Right ventricle myocardium superior (tissue), 1 donor: ENCODE measurements around the gene CTTNBP2NL. TPM values are rescaled to one million over a fixed set of nuclear protein-coding genes. Genes with fewer than 3 reads are reported as not detected.
A peak's percentile ranks its signal among the peaks of the same experiment; 100 is the strongest.
"Not testable (repeated sequence)": the region's sequence is repeated elsewhere in the genome, so short reads cannot be mapped to it uniquely, and the experiment has no call there.

Source experiments
- ATAC-seq: fragments of 200-7000 bp; cut with Tn5 transposase; one replicate; pipeline ENCODE4 v1.9.1; 2020; ENCODE audit warnings: mild to moderate bottlenecking; ENCODE audit not compliant: poor library complexity
- DNase-seq: peaks from one replicate; pipeline ENCODE4 v3.0.0-alpha.2; 2020
- intact Hi-C: fragments of 100-400 bp; cut with DNase I; formaldehyde crosslinking; loops from one replicate; pipeline ENCODE4 v1.11.2; 2022
- total RNA-seq: library from RNA; stranded (reverse); fragmentation: NEBNext Ultra II Directional; extraction: Animal tissue kit (Norgen Biotek cat#: 25700); gene quantifications from one replicate; pipeline ENCODE4 v1.2.1, GENCODE V29; 2021
- donor health status: DM: no; HTN: yes; CAD: no; lungs with severe emphysema.

Gene CTTNBP2NL
- total RNA-seq, 1 donor from 2014 or later: 12.6 TPM

DNA sequence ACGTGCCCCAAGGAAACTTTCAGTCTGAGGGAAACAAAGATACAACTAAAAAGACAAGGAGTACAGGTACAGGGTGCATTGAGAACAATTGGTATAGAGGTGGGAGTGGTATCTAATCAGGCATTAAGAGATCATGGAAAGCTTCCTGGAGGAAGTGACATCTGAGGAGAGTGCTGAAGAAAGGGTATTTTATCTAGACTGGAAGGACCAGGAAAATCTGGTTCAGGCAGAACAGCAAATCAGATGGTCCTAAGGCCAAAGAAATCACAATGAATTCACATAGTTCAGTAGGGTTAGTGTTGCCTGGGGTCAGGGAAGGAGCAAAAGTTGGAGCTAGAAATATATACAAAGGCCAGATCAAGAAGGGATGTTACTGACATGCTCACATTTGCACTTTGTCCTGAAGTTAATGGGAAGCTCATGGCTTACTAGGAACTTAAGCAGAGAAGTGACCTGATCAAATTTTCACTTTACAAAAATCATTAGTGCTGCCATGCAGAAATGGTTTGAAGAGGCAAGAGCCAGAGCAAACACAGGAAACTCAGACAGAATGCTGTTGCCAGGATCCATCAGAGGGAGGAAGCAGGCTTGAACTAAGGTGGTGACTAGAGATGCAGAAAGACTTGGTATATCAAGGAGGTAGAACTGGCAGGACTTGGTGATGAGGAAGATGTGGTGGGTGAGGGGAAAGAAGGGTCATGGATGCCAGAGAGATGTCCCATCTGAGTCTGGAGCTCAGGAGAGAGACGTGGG lies 14.5 kb upstream of the CTTNBP2NL start:
- intact Hi-C loops: no loop called here
- ATAC-seq: no peak

DNA sequence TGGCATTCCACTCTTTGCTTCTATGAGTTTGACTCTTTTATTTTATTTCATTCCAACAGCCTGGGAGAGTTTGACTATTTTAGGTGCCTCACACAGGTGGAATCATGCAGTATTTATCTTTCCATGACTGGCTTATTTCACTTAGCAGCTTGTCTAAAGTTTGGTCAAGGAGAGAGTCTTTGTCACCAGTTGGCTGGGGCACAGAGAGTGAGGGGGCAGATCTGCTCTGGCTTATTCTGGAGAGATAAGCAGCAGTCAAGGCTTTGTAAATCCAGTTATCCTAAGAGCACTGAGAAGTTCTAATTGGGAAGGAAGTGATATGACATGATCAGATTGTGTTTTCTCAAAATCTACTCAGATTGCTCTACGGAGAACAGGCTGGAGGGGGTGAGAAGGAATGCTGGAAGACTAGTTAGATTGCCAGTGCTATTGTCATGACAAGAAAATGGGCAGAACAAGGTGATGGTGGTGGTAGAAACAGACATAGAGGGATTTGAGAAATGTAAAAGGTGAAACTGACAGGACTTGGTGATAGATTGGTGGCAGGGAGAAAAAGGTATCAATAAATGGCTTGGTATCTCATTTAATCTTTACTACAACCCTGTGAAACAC lies 12.1 kb upstream of the CTTNBP2NL start:
- ATAC-seq (peak; percentile 38), DNase-seq (no peak)
- intact Hi-C loops: no loop called here

More for the DNA sequence above, 14.5 kb upstream of the CTTNBP2NL start:
- no peak for DNase-seq

DNA sequence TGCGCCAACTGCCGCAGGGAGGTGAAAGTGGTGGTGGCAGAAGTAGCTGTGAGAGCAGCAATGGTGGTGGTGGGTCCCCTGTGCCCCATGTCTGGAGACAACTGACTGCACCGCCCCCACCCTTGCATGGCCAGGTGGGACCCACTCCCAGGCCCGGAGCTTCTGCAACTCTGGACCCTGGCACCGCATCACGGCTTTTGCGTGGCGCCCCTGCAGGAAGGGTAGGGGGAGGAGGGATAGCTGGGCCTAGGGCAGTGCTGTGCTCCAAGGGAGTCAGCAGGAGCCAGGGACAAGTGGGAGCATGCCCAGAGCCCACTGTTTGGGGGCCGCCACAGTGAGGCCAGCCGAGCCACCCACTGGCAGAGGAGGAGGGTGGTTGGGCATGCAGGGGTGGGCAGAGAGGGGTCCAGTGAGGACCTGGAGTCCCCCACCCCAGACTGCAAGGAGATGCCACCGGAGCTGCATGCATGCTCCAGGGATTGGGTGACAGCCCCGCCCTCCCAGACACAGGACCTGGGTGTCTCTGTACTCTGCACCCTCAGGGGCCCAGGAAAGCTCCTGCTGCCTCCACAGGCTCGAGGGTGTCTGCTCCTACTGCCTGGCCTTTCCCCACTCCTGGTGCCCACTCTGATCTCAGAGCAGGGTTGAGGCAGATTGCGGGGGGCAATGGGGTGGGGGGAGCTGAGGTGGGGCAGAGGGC lies 9.8 kb upstream of the CTTNBP2NL start:
- ATAC-seq (no peak), DNase-seq (no peak)
- intact Hi-C loops: no loop called here

DNA sequence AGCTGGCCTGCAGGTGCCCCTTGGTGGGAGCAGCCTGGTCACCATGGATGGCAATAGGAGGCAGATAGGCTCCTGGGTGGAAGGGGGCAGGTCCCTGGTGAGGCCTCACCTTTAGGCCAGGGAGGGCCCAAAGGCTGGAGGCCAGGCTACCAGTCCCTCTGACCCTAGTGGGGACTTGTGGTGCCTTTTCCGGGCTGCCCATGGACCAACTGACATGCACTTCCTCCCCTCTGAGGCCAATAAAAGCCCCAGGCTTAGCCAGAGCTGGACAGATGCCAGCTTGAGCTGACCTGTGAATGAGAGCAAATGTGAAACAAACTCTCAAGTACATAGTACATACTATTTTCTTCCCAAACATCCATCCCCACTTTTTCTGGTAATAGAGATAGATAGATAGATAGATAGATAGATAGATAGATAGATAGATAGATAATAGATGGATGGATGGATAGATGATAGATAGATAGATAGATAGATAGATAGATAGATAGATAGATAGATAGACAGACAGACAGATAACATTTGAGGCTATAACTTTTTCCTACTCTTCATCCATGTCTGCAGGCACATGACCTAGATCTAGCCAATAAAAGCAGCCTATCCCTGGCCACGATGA lies 9.2 kb upstream of the CTTNBP2NL start:
- DNase-seq (peak; percentile 40), ATAC-seq (no peak)
- intact Hi-C loops: no loop called here

DNA sequence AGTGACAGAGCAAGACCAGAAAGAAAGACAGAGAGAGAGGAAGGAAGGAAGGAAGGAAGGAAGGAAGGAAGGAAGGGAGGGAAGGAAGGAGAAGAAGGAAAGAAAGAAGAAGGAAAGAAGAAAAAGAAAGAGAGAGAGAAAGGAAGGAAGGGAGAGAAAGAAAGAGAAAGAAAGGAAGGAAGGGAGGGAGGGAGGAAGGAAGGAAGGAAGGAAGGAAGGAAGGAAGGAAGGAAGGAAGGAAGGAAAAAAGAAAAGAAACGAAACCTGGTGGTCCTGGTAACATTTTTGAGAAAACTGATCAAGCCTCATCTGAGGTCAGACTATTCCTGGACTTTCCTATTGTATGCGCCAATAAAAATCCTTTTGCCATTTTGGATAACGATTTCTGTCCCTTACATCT lies 8.2 kb upstream of the CTTNBP2NL start:
- ATAC-seq (no peak), DNase-seq (no peak)
- intact Hi-C loops: no loop called here

GRCh38 chr1:112388436-112388835 lies 7.6 kb upstream of the CTTNBP2NL start:
- ATAC-seq: no peak
- no peak for DNase-seq
- intact Hi-C loops: no loop called here

DNA sequence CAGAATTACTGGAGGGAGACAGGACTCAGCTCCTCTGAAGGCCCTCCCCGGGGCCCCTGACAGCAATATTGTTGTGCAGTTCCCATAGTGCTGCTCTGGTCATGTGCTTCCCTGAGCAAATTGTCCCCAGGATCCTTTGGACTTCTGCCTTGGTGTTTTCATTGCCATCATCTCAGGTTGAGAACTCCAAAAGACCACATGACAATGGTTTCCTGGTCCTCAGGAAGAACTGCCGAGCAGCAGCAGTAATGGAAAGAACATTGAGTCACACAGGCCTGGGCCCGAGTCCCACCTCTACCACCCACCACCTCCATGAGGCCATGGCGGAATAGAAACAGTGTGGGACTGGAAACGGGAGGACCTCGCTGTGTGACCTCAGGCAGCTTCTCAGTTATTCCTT lies 6.3 kb upstream of the CTTNBP2NL start:
- intact Hi-C loops: loop anchor here (2.0 to 10.0 kb wide), 3 partner anchors 77 to 323 kb away; no protein-coding TSS in a partner anchor
- ATAC-seq (no peak), DNase-seq (no peak)

DNA sequence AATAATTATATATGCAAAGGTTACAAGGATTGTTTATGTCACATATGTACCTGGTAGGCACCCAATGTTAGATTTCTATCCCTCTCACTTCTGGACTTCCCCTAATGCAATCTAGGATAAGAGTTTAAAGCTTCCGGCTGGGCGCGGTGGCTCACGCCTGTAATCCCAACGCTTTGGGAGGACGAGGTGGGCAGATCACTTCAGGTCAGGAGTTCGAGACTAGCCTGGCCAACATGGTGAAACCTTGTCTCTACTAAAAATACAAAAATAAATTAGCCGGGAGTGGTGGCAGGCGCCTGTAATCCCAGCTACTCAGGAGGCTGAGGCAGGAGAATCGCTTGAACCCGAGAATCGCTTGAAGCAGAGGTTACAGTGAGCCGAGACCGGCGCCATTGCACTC lies 5.7 kb upstream of the CTTNBP2NL start:
- ATAC-seq, DNase-seq: not testable (repeated sequence)
- intact Hi-C loops: loop anchor here (2.0 to 10.0 kb wide), 3 partner anchors 76 to 322 kb away; no protein-coding TSS in a partner anchor

DNA sequence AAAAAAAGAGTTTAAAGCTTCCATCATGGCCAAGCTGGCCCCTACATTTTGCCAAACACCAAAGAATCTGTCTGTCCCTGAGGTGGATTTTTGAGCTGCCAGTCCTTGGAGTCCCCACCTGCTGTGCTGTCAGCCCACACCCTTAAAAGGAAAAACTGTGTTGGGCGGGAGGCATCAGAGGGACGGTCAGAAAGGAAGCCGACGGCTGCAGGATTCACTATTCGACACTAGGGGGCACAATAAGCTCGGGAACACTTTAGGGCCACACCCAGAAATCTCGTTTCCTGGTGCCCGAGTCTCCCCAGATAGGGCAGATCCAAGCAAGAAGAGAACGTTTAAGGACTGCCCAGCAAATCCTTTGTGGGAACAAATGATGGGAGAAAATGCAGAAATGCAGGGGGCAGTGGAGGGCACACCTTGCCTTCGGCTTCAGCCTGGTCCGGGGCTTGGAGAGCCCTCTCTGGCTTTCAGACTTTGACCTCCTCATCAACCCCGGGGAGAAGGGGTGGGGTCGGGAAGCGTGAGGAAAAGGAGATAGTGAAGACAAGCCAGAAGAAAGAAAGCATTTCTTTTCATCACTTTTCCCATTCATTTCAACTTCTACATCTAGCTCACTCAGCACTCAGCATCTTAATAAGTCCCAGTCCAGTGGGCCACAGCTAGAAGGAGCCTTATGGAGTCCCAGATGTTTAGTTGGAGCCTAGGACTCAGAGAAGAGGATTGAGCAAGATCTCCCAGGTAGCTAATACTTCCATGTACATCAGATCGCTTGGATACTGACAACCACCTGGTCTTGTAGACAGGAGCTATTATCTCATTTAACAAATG lies 5.0 kb upstream of the CTTNBP2NL start:
- peak; percentile 92 for ATAC-seq
- intact Hi-C loops: loop anchor here (2.0 to 10.0 kb wide), 3 partner anchors 76 to 321 kb away; no protein-coding TSS in a partner anchor
- peak; percentile 88 for DNase-seq

- DNase-seq (no peak), ATAC-seq (no peak)
- intact Hi-C loops: loop anchor here (2.0 to 10.0 kb wide), 3 partner anchors 75 to 321 kb away; no protein-coding TSS in a partner anchor
Measured at GRCh38 chr1:112391603-112391940, 4.4 kb upstream of the CTTNBP2NL start.

DNA sequence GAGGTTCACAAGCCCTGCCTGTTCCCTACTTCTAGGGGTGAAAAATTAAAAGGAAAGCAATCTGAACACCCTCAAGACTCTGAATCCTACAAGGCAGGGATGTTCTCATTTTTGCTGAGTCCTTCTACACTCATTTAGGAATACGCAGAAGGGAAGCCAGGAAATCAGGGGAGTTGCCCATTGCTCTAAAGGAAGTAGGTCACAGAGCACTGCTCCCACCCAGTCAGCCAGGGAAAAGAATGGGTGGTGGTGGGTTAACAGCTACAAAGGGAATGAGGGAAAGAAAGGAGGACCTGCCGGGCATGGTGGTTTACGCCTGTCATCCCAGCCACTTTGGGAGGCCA lies 2.4 kb upstream of the CTTNBP2NL start:
- peak; percentile 28 for ATAC-seq
- intact Hi-C loops: loop anchor here (5.0 to 10.0 kb wide), 2 partner anchors 231 to 319 kb away; no protein-coding TSS in a partner anchor
- DNase-seq: no peak

- intact Hi-C loops: loop anchor here (5.0 to 10.0 kb wide), 2 partner anchors 230 to 318 kb away; no protein-coding TSS in a partner anchor
- ATAC-seq: no peak
- no peak for DNase-seq
Measured at GRCh38 chr1:112394743-112395062, 1.3 kb upstream of the CTTNBP2NL start.

GRCh38 chr1:112395256-112395820 lies 676 bp upstream of the CTTNBP2NL start:
- ATAC-seq (no peak), DNase-seq (no peak)
- intact Hi-C loops: loop anchor here (10.0 kb wide), 1 partner anchor 229 kb away; no protein-coding TSS in a partner anchor

DNA sequence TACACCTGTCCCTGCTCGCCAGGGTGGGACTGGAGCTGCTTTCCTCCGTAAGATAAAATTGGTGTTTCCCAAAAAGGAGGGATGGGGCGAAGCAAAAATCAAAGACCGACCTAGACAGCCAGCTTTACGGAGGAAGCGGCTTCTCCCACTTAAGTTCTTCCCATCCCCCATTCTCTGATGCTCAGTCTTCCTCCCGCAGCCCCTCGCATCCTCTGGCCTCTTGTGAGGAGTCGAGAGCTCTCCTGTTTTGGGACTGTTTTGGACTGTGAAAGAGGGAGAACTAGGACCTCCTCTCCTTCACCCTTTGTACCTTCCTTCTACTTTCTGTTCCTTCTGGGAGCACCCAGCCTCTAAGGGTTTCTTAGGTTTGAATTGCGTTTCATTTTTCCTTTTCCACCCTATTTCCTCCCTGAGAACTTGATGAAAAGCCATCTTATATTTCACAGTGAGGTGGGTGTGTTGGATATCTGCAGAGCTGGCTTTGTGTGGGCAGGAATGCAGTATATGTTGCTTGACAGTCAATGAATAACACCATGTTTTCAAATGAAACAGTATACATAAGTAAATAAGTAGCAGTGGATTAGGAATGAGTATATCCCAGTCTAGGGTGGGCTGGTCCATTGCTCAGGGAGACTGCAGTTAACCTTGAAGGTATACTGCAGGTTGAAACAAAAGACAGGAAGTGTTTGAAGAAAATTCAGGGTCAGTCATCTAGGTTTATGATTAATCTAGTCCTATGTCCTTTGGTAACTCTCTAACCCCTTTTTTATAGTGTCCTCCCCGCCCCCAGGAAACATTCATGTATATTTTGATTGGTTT lies 848 bp downstream of the CTTNBP2NL start:
- intact Hi-C loops: loop anchor here (10.0 kb wide), 1 partner anchor 228 kb away; no protein-coding TSS in a partner anchor
- ATAC-seq (no peak), DNase-seq (no peak)

GRCh38 chr1:112397841-112398240 lies 1.8 kb downstream of the CTTNBP2NL start:
- no peak for DNase-seq
- no peak for ATAC-seq
- intact Hi-C loops: loop anchor here (10.0 kb wide), 1 partner anchor 227 kb away; no protein-coding TSS in a partner anchor

DNA sequence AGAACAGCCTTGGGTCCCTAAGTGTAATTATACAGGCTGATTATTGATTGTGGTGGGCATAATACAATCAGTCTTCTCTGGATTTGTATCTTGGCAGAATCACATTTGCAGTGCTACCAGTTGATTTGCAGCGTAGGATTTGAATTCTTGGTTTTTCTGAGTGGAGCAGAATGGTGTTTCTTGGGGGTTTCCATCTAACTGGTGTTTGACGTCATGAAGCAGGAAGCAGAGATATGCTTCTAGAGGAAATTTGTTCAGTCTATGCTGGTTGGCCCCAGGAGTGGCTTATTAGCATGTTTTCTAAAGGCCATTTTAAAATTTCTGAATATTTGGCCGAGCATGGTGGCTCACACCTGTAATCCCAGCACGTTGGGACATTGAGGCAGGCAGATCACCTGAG lies 3.4 kb downstream of the CTTNBP2NL start:
- DNase-seq (no peak), ATAC-seq (no peak)
- intact Hi-C loops: loop anchor here (10.0 kb wide), 1 partner anchor 225 kb away; no protein-coding TSS in a partner anchor

DNA sequence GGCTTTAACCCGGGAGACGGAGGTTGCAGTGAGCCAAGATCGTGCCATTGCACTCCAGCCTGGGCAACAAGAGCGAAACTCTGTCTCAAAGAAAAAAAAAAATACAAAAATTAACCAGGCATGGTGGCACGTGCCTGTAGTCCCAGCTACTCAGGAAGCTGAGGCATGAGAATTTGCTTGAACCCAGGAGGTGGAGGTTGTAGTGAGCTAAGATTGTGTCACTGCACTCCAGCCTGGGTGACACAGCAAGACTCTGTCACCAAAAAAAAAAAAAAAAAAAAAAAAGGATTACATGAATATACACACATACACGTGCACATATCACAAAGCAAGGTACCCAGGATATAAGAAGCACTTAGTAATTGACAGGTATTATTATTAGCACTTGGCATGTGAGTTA lies 4.7 kb downstream of the CTTNBP2NL start:
- DNase-seq, ATAC-seq, intact Hi-C loops: not testable (repeated sequence)
